HEK293T (cell line): ENCODE results near the gene STK16.

Source experiments
- CTCF ChIA-PET: fragments of 350-600 bp; formaldehyde crosslinking; extraction: SDS; loops from one replicate; lab custom pipeline; 2021; ENCODE audit warnings: antibody characterized with exemption, inconsistent platforms; lab: Yijun Ruan, JAX
- POLR2A ChIA-PET: fragments of 350-600 bp; formaldehyde crosslinking; extraction: SDS; loops from one replicate; lab custom pipeline; 2020; ENCODE audit warnings: antibody characterized with exemption, inconsistent platforms; lab: Yijun Ruan, JAX
- DNase-seq: peaks from one replicate; pipeline ENCODE4 v3.0.0; 2012; ENCODE audit warnings: mixed read lengths; ENCODE audit errors: extremely low spot score
- ARNT ChIP-seq: fragments of 450-650 bp; IDR thresholded peaks from 2 replicates; pipeline ENCODE4 v1.6.1; 2017; ENCODE audit warnings: mild to moderate bottlenecking
- BHLHE40 ChIP-seq: fragments of 450-650 bp; IDR thresholded peaks from 2 replicates; pipeline ENCODE4 v1.6.1; 2016; ENCODE audit warnings: mild to moderate bottlenecking, moderate library complexity, borderline replicate concordance
- CTBP1 ChIP-seq: fragments of 450-650 bp; IDR thresholded peaks from 2 replicates; pipeline ENCODE4 v1.6.1; 2016; ENCODE audit warnings: borderline replicate concordance
- ELF4 ChIP-seq: fragments of 450-650 bp; IDR thresholded peaks from 2 replicates; pipeline ENCODE4 v1.6.1; 2017; ENCODE audit warnings: antibody characterized with exemption
- FOXA1 ChIP-seq: fragments of 450-650 bp; IDR thresholded peaks from 2 replicates; pipeline ENCODE4 v1.6.1; 2016; ENCODE audit warnings: mild to moderate bottlenecking
- FOXK2 ChIP-seq: fragments of 450-650 bp; IDR thresholded peaks from 2 replicates; pipeline ENCODE4 v1.6.1; 2016; ENCODE audit warnings: mild to moderate bottlenecking
- FOXM1 ChIP-seq: fragments of 450-650 bp; IDR thresholded peaks from 2 replicates; pipeline ENCODE4 v1.6.1; 2017; ENCODE audit warnings: mild to moderate bottlenecking, borderline replicate concordance
- HDGF ChIP-seq: fragments of 450-650 bp; IDR thresholded peaks from 2 replicates; pipeline ENCODE4 v1.6.1; 2017; ENCODE audit warnings: antibody characterized with exemption, borderline replicate concordance
- L3MBTL2 ChIP-seq: fragments of 450-650 bp; conservative IDR thresholded peaks from 2 replicates; pipeline ENCODE4 v1.6.1; 2016; ENCODE audit warnings: mild to moderate bottlenecking
- LEF1 ChIP-seq: fragments of 450-650 bp; IDR thresholded peaks from 2 replicates; pipeline ENCODE4 v1.6.1; 2017; ENCODE audit warnings: mild to moderate bottlenecking, borderline replicate concordance
- NFRKB ChIP-seq: fragments of 450-650 bp; IDR thresholded peaks from 2 replicates; pipeline ENCODE4 v1.6.1; 2016; ENCODE audit warnings: mild to moderate bottlenecking, moderate library complexity
- SP1 ChIP-seq: fragments of 450-650 bp; IDR thresholded peaks from 2 replicates; pipeline ENCODE4 v1.6.1; 2017
- SUZ12 ChIP-seq: fragments of 450-650 bp; IDR thresholded peaks from 2 replicates; pipeline ENCODE4 v1.6.1; 2016; ENCODE audit warnings: mild to moderate bottlenecking
- TARDBP ChIP-seq: fragments of 450-650 bp; IDR thresholded peaks from 2 replicates; pipeline ENCODE4 v1.6.1; 2016
- ZNF384 ChIP-seq: fragments of 450-650 bp; IDR thresholded peaks from 2 replicates; pipeline ENCODE4 v1.6.1; 2016
- TF ChIP-seq, protein P1 (sequence below): fragments of 450-650 bp; IDR thresholded peaks from 2 replicates; pipeline ENCODE4 v1.6.1; 2016

Gene STK16

DNA sequence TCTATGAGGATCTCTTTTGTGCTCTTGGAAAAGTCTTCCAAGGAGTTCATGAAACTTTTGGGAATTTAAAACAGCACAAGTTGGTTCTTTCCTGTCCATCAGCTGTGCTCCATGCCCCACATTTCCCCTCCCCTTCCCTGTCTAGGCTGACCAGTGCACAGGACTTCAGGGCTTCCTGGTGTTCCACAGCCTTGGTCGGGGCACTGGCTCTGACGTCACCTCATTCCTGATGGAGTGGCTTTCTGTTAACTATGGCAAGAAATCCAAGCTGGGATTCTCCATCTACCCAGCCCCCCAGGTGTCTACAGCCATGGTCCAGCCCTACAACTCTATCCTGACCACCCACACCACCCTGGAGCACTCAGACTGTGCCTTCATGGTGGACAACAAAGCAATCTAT lies 25.7 kb downstream of the STK16 start:
- ChIA-PET CTCF (no interaction called here), POLR2A (interaction anchor here (1.2 kb wide), 1 partner anchor 26 kb away, joined by 3 read pairs; the partner anchor contains the start of genes GLB1L and STK16)
- no peak for DNase-seq
- no peak for TF ChIP-seq ZNF384
- TF ChIP-seq FOXK2, result no peak
- no peak for TF ChIP-seq CTBP1
- no peak for TF ChIP-seq SUZ12
- no peak for TF ChIP-seq L3MBTL2
- no peak for TF ChIP-seq SP1
- no peak for TF ChIP-seq ARNT
- TF ChIP-seq FOXM1, result no peak
- TF ChIP-seq BHLHE40, result no peak
- TF ChIP-seq, protein P1, sequence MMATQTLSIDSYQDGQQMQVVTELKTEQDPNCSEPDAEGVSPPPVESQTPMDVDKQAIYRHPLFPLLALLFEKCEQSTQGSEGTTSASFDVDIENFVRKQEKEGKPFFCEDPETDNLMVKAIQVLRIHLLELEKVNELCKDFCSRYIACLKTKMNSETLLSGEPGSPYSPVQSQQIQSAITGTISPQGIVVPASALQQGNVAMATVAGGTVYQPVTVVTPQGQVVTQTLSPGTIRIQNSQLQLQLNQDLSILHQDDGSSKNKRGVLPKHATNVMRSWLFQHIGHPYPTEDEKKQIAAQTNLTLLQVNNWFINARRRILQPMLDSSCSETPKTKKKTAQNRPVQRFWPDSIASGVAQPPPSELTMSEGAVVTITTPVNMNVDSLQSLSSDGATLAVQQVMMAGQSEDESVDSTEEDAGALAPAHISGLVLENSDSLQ, result no peak
- TF ChIP-seq LEF1, result no peak
- no peak for TF ChIP-seq FOXA1
- no peak for TF ChIP-seq ELF4
- TF ChIP-seq NFRKB, result no peak
- TF ChIP-seq TARDBP, result no peak
- no peak for TF ChIP-seq HDGF

DNA sequence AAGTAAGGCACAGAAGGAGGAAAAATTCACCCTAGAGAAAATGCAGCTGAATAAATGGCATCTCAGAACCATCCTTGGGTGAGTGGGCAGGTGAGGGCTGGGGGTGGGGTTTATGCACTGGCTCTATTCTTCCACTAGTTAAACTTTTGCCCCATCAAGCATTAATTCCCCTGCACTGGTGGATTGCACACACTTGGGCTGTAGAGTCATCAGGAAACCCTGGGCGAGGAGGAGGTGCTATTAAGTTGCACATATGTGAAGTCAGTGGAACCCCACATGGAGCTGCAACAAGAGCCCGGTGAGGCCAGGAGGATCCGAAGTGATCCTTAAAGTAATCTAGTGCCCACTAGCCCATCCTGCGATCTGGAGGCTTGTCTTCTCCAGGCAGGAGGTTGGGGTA lies 27.1 kb downstream of the STK16 start:
- POLR2A ChIA-PET, result interaction anchor here (1.0 kb wide), 1 partner anchor 27 kb away, joined by 3 read pairs; the partner anchor contains the start of genes GLB1L and STK16
- CTCF ChIA-PET, result no interaction called here
- DNase-seq, result no peak

DNA sequence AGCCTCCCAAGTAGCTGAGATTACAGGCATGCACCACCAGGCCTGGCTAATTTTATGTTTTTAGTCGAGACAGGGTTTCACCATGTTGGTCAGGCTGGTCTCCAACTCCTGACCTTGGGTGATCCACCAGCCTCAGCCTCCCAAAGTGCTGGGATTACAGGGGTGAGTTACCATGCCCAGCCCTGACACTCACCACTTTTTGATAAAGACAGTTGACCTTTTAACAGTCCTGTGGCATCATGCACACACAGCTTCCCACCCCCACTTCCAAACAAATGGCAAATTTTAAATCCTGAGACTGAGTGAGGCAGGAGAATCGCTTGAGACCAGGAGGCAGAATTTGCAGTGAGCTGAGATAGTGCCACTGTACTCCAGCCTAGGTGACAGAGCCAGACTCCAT lies 27.7 kb downstream of the STK16 start:
- DNase-seq, result no peak
- POLR2A ChIA-PET, result interaction anchor here (1.0 kb wide), 1 partner anchor 28 kb away, joined by 3 read pairs; the partner anchor contains the start of genes GLB1L and STK16
- CTCF ChIA-PET, result no interaction called here
- TF ChIP-seq LEF1 (no peak), ELF4 (no peak), HDGF (no peak), SP1 (no peak), ZNF384 (no peak), L3MBTL2 (no peak), ARNT (no peak), TARDBP (no peak), FOXA1 (no peak)
- TF ChIP-seq, protein P1, result no peak

More for the DNA sequence above, 27.1 kb downstream of the STK16 start:
- TF ChIP-seq L3MBTL2 (no peak), FOXK2 (no peak), ELF4 (no peak), ZNF384 (no peak), BHLHE40 (no peak), TARDBP (no peak), SP1 (no peak), FOXA1 (no peak), CTBP1 (no peak), NFRKB (no peak), LEF1 (no peak), SUZ12 (no peak), FOXM1 (no peak), ARNT (no peak), HDGF (no peak)
- TF ChIP-seq, protein P1, result no peak

DNA sequence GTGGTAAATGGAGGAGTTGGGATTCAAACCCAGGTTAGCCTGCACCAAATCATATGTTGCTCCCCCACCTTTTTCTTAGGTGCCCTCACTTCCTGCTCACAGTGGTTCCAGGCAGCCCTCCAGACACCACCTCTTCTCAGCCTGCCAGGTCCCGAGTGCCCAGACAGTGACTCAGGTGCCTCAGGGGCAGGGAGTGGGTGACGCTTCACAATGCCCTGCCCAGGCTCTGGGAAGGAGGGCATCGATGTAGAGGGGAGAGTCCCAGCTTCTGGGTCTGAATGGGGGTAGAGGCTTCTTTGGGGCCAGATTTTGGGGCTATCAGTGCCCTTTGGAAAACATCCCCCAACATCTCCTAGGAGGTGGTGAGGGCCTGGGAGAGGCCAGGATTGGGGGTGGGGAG lies 28.7 kb downstream of the STK16 start:
- no peak for TF ChIP-seq ZNF384
- no peak for TF ChIP-seq SUZ12
- no peak for TF ChIP-seq TARDBP
- TF ChIP-seq, protein P1, result no peak
- no peak for TF ChIP-seq HDGF
- no peak for TF ChIP-seq SP1
- no peak for TF ChIP-seq LEF1
- no peak for TF ChIP-seq FOXK2
- CTCF ChIA-PET, result interaction anchor here (0.6 to 1.4 kb wide), 4 partner anchors 19 to 236 kb away, joined by 3 to 5 read pairs (median 4); no protein-coding TSS in a partner anchor
- no peak for DNase-seq
- POLR2A ChIA-PET, result interaction anchor here (0.6 to 1.5 kb wide), 8 partner anchors 19 to 1730 kb away, joined by 3 to 13 read pairs (median 3); partner anchors contain the start of genes GLB1L and STK16

DNA sequence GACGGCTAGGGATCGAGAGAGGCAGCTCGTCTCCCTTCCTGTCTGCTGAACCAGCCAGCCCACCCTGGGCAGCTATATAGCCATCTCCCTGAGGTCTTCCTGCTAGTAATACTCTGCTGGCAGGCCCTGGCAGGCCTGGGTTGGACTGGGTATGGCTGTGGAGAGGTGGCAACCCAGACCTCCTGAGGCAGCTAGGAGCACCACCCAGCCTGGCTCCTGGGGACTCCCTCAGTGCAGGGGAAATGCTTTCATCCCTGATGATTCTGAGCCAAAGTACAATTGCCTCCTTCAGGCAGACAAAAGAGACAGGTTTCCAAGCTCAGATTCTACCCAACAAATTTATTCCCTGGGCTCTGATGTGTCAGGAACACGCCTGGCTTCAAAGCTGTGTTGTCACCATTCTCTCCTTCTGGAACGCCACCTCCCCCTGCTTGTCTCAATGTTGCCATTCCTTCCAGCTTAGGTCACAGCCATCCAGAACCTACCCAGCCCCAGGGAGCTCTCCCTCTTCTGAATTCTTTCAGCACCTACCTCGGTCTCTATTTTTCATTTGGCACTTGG lies 29.2 kb downstream of the STK16 start:
- CTCF ChIA-PET, result interaction anchor here (0.6 to 1.4 kb wide), 4 partner anchors 16 to 235 kb away, joined by 3 to 5 read pairs (median 4); no protein-coding TSS in a partner anchor
- TF ChIP-seq FOXM1 (no peak), CTBP1 (no peak), SP1 (no peak), FOXA1 (no peak), SUZ12 (no peak), ARNT (no peak), FOXK2 (no peak), TARDBP (no peak), L3MBTL2 (no peak), ELF4 (no peak), NFRKB (no peak)
- TF ChIP-seq, protein P1, result no peak
- no peak for DNase-seq

More for the DNA sequence above, 29.2 kb downstream of the STK16 start:
- POLR2A ChIA-PET, result interaction anchor here (0.6 to 1.5 kb wide), 9 partner anchors 19 to 1730 kb away, joined by 3 to 13 read pairs (median 3); partner anchors contain the start of genes ANKZF1, ATG9A, GLB1L and STK16
